AG04449 (cell line): ENCODE results near the gene WFDC9.
"Not testable (repeated sequence)": the region's sequence is repeated elsewhere in the genome, so short reads cannot be mapped to it uniquely, and the experiment has no call there.

Experiments
- CTCF ChIA-PET: fragments of 350-600 bp; formaldehyde crosslinking; extraction: SDS; loops from one replicate; lab custom pipeline; 2021; ENCODE audit warnings: antibody characterized with exemption; lab: Yijun Ruan, JAX
- POLR2A ChIA-PET: fragments of 400-600, 350-600 bp; formaldehyde crosslinking; extraction: SDS; loops from one replicate; lab custom pipeline; 2020; ENCODE audit warnings: antibody characterized with exemption, inconsistent platforms; lab: Yijun Ruan, JAX
- DNase-seq: peaks from one replicate; pipeline ENCODE4 v3.0.0-alpha.2; 2010; ENCODE audit warnings: low read depth, low spot score
- H3K4me3 ChIP-seq: 2 replicates; pipeline ENCODE4 v1.5.1; 2011; ENCODE audit warnings: low read depth, mild to moderate bottlenecking, control low read depth, low read length
- TF ChIP-seq, protein P1 (sequence below): IDR thresholded peaks from one replicate; pipeline ENCODE4 v1.5.1; 2011; ENCODE audit warnings: mild to moderate bottlenecking, moderate library complexity, low read length, control low read depth, inconsistent platforms; ENCODE audit not compliant: insufficient read depth; ENCODE audit errors: missing control alignments

WFDC9 gene

DNA sequence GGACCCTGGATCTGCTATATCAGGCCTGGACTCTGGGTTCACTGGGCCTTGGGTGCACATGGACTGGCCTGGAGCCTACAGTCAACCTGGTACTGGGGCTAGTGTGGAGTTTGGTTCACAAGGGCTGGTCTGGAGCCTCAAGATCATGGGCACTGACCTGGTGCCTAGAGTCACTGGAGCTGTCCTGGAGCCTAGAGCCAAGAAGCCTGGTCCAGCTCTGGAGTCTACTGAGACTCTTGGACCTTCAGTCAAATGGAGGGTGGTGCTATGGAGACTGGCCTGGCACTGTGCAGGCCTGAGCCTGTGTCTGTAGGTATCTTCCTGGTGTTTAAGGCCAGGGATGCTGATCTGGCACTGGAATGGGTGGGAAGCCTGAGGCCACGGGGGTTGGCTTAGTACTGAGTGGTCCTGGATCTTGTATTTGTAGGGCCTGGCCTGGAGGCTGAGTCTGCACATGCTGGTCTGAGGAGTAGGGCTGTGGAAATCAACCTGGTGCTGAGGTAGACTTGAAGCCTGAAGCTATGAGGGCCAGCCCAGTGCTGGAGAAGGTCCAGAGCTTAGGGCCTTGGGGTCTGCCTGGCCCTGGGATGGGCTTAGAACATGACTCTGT lies 16.5 kb upstream of the WFDC9 start:
- H3K4me3 ChIP-seq, result no peak overlapping the region
- ChIA-PET POLR2A (no interaction called here), CTCF (no interaction called here)
- no peak for DNase-seq
- TF ChIP-seq, protein P1, sequence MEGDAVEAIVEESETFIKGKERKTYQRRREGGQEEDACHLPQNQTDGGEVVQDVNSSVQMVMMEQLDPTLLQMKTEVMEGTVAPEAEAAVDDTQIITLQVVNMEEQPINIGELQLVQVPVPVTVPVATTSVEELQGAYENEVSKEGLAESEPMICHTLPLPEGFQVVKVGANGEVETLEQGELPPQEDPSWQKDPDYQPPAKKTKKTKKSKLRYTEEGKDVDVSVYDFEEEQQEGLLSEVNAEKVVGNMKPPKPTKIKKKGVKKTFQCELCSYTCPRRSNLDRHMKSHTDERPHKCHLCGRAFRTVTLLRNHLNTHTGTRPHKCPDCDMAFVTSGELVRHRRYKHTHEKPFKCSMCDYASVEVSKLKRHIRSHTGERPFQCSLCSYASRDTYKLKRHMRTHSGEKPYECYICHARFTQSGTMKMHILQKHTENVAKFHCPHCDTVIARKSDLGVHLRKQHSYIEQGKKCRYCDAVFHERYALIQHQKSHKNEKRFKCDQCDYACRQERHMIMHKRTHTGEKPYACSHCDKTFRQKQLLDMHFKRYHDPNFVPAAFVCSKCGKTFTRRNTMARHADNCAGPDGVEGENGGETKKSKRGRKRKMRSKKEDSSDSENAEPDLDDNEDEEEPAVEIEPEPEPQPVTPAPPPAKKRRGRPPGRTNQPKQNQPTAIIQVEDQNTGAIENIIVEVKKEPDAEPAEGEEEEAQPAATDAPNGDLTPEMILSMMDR, result no peak

DNA sequence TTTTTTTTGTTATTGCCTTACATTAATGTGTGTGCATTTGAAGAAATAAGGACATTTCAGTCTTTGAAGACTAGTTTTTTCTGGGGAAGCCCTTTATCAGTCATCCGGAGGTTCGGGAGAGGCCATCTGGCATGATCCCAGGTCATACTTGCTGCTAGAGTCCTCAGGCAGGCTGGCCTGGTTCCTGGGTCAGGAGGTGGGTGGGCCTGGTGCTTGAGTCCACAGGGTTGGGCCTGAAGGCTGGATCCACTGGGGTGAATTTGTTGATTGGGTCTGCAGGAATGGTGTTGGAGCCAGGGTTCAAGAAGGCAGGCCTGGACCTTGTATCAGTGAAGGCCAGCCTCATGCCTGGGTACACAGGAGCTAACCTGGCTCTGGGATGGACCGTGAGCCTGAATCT lies 15.8 kb upstream of the WFDC9 start:
- no peak overlapping the region for H3K4me3 ChIP-seq
- ChIA-PET CTCF (no interaction called here), POLR2A (no interaction called here)
- TF ChIP-seq, protein P1, result no peak
- DNase-seq, result no peak

DNA sequence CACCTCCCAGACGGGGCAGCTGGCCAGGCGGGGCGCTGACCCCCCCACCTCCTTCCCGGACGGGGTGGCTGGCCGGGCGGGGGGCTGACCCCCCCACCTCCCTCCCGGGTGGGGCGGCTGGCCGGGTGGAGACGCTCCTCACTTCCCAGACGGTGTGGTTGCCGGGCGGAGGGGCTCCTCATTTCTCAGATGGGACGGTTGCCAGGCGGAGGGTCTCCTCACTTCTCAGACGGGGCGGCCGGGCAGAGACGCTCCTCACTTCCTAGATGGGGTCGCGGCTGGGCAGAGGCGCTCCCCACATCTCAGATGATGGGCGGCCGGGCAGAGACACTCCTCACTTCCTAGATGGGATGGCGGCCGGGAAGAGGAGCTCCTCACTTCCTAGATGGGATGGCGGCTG lies 14.8 kb upstream of the WFDC9 start:
- CTCF ChIA-PET, H3K4me3 ChIP-seq, DNase-seq, POLR2A ChIA-PET: not testable (repeated sequence)

DNA sequence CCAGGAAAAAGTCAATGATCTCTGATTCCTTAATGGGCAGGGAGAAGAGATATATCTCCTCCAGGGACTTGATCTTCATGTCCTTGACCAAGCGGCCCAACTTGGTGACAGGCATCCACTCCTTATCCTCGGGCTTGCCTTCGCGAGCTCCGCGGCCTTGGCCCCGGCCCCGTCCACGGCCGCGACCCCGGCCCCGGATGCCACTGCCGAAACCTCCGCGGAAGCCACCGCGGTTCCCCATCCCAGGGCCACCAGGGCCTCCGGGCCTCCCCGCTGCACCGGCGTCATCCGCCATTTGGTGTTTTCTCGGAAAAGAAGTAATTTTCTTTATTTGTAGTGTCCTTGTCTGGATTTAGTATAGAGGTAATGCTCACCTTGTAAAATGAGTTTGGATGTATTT lies 10.0 kb upstream of the WFDC9 start:
- POLR2A ChIA-PET, DNase-seq, H3K4me3 ChIP-seq, CTCF ChIA-PET: not testable (repeated sequence)

DNA sequence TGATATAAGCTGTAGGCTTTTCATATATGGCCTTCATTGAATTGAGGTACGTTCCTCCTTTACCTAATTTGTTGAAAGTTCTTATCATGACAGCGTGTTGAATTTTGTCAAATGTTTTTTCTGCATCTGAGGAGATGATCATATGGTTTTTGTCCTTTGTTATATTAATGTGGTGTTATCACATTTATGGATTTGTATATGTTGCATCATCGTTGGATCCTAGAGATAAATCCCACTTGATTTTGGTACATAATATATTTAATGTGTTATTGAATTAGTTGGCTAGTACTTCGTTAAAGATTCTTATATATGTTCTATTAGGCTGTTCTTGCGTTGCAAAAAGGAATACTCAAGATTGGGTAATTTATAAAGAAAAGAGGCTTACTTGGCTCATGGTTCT lies 8.6 kb upstream of the WFDC9 start:
- TF ChIP-seq, protein P1, result no peak
- no peak for DNase-seq
- POLR2A ChIA-PET, result no interaction called here
- no peak overlapping the region for H3K4me3 ChIP-seq
- CTCF ChIA-PET, result no interaction called here

DNA sequence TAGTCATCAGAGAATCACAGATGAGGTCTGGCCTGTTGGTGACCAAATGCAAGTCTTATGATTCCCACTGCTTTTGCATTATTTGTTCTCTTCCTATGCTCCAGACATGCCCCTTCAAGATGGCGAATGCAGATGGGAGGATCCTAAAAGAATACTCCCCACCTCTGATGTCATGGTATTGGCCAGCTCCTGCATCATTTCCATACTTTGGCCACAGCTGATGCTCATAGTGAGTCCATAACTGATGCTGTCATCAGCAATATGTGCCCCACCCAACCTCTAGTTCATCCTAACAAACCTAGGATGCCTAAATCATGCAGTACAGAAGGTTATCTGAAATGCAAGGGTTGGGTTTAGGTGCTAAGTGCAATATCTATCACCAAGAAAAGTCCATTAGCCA lies 5.4 kb upstream of the WFDC9 start:
- CTCF ChIA-PET, result no interaction called here

DNA sequence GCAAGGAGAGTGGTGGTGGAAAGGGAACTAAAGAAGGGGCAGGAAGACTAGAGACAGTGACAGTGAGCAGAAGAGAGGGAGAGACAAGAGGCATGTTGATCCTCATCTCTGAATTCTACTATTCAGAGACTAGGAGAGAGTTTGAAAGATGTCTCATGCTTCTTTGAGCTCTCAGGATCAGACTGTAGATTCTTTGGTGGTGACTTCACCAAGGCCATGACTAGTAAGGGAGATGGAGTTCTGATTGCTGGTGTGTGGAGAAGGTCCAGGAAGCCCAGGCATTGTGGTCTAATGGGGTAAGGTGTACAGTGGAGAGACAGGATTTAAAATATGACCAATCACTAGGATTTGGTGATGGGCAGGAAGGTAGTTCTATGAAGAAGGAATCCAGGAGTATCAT lies 713 bp downstream of the WFDC9 start:
- no peak overlapping the region for H3K4me3 ChIP-seq
- TF ChIP-seq, protein P1, result no peak
- no peak for DNase-seq
- ChIA-PET CTCF (interaction anchor here (2.8 to 3.4 kb wide), 2 partner anchors 12 to 141 kb away, joined by 14 to 16 read pairs; no protein-coding TSS in a partner anchor), POLR2A (no interaction called here)

More for the DNA sequence above, 5.4 kb upstream of the WFDC9 start:
- TF ChIP-seq, protein P1, result no peak
- DNase-seq, result no peak
- POLR2A ChIA-PET, result no interaction called here
- no peak overlapping the region for H3K4me3 ChIP-seq
